Karpas-422 (cell line): ENCODE data around the gene DLK1. TPM values are rescaled to one million over a fixed set of nuclear protein-coding genes. Genes with fewer than 3 reads are reported as not detected.

Experiments
- DNase-seq: peaks from one replicate; pipeline ENCODE4 v3.0.0-alpha.2; 2015
- H2AFZ ChIP-seq: fragments of 200-600 bp; sonication (generic); 2 replicates; pipeline ENCODE4 v1.6.1; 2014; ENCODE audit warnings: antibody characterized with exemption, low read length, mixed read lengths
- H3K27ac ChIP-seq: fragments of 200-600 bp; sonication (generic); 2 replicates; pipeline ENCODE4 v1.5.1; 2014; ENCODE audit warnings: mild to moderate bottlenecking, low read length, moderate library complexity
- H3K27me3 ChIP-seq: fragments of 200-600 bp; sonication (generic); 2 replicates; pipeline ENCODE4 v1.6.1; 2014; ENCODE audit warnings: low read length, mixed read lengths
- H3K36me3 ChIP-seq: fragments of 200-600 bp; sonication (generic); 2 replicates; pipeline ENCODE4 v1.6.1; 2014; ENCODE audit warnings: low read length, mixed read lengths; ENCODE audit not compliant: insufficient read depth
- H3K4me1 ChIP-seq: fragments of 200-600 bp; sonication (generic); 2 replicates; pipeline ENCODE4 v1.6.1; 2014; ENCODE audit warnings: mild to moderate bottlenecking, low read length, mixed read lengths
- H3K4me2 ChIP-seq: fragments of 200-600 bp; sonication (generic); 2 replicates; pipeline ENCODE4 v1.6.1; 2014; ENCODE audit warnings: low read length, low read depth, mild to moderate bottlenecking; ENCODE audit not compliant: poor library complexity, severe bottlenecking
- H3K4me3 ChIP-seq: fragments of 200-600 bp; sonication (generic); 2 replicates; pipeline ENCODE4 v1.5.1; 2014; ENCODE audit warnings: mild to moderate bottlenecking, antibody characterized with exemption, low read length, mixed read lengths
- H3K79me2 ChIP-seq: fragments of 200-600 bp; sonication (generic); 2 replicates; pipeline ENCODE4 v1.6.1; 2014; ENCODE audit warnings: mild to moderate bottlenecking, low read length, mixed read lengths
- H3K9ac ChIP-seq: fragments of 200-600 bp; sonication (generic); 2 replicates; pipeline ENCODE4 v1.6.0; 2014; ENCODE audit warnings: low read length
- H3K9me2 ChIP-seq: fragments of 200-600 bp; sonication (generic), shearing (Covaris generic); replicated peaks from 2 replicates; pipeline ENCODE4 v1.6.0; 2014; ENCODE audit warnings: mild to moderate bottlenecking, low read length, moderate library complexity; ENCODE audit not compliant: insufficient read depth
- H3K9me3 ChIP-seq: fragments of 300-700, 200-600 bp; sonication (generic); 2 replicates; pipeline ENCODE4 v1.6.1; 2014; ENCODE audit warnings: low read length, mixed read lengths
- H4K20me1 ChIP-seq: fragments of 200-600 bp; sonication (generic); 2 replicates; pipeline ENCODE4 v1.6.1; 2014; ENCODE audit warnings: mild to moderate bottlenecking, antibody characterized with exemption, low read length, low read depth; ENCODE audit not compliant: insufficient read depth
- total RNA-seq: library from RNA; depleted of rRNA; stranded (reverse); fragments of >200 nt; shearing (Covaris generic); gene quantifications from 2 replicates; pipeline ENCODE4 v1.2.3, GENCODE V29; 2014; ENCODE audit warnings: low replicate concordance

The DLK1 gene
- total RNA-seq, 1 experiment from 2014 or later, result not detected

GRCh38 chr14:100690672-100691071, 36.0 kb upstream of the DLK1 start:
- no peak for DNase-seq
- H3K4me1 ChIP-seq, result no peaks in the 10 kb centered on the region
- H3K9ac ChIP-seq, result no peak overlapping the region
- H2AFZ ChIP-seq, result no peak overlapping the region
- H3K79me2 ChIP-seq, result no peaks in the 10 kb centered on the region
- no peaks in the 10 kb centered on the region for H3K9me2 ChIP-seq
- no peaks in the 10 kb centered on the region for H4K20me1 ChIP-seq
- no peak overlapping the region for H3K4me2 ChIP-seq
- no peak overlapping the region for H3K4me3 ChIP-seq
- H3K9me3 ChIP-seq, result no peaks in the 10 kb centered on the region
- H3K36me3 ChIP-seq, result no peaks in the 10 kb centered on the region
- H3K27ac ChIP-seq, result no peak overlapping the region
- H3K27me3 ChIP-seq, result no peaks in the 10 kb centered on the region

GRCh38 chr14:100691395-100692056, 35.2 kb upstream of the DLK1 start:
- Histone ChIP-seq H3K9me2 (no peaks in the 10 kb centered on the region), H3K4me3 (no peak overlapping the region), H3K4me2 (no peak overlapping the region), H4K20me1 (no peaks in the 10 kb centered on the region), H3K27me3 (no peaks in the 10 kb centered on the region), H3K36me3 (no peaks in the 10 kb centered on the region), H3K9ac (no peak overlapping the region), H2AFZ (no peak overlapping the region), H3K4me1 (no peaks in the 10 kb centered on the region), H3K79me2 (no peaks in the 10 kb centered on the region), H3K9me3 (no peaks in the 10 kb centered on the region), H3K27ac (no peak overlapping the region)
- DNase-seq, result no peak

- H2AFZ ChIP-seq, result no peak overlapping the region
- DNase-seq, result no peak
- H3K79me2 ChIP-seq, result no peaks in the 10 kb centered on the region
- no peak overlapping the region for H3K9ac ChIP-seq
- H3K4me3 ChIP-seq, result no peak overlapping the region
- H3K36me3 ChIP-seq, result no peaks in the 10 kb centered on the region
- no peaks in the 10 kb centered on the region for H3K4me1 ChIP-seq
- no peaks in the 10 kb centered on the region for H4K20me1 ChIP-seq
- H3K27me3 ChIP-seq, result no peaks in the 10 kb centered on the region
- no peaks in the 10 kb centered on the region for H3K9me2 ChIP-seq
- H3K4me2 ChIP-seq, result no peak overlapping the region
- H3K27ac ChIP-seq, result no peak overlapping the region
- H3K9me3 ChIP-seq, result no peaks in the 10 kb centered on the region
Measured at GRCh38 chr14:100692256-100692655, 34.4 kb upstream of the DLK1 start.

GRCh38 chr14:100692859-100693558, 33.7 kb upstream of the DLK1 start:
- no peaks in the 10 kb centered on the region for H4K20me1 ChIP-seq
- no peak overlapping the region for H3K27ac ChIP-seq
- no peaks in the 10 kb centered on the region for H3K36me3 ChIP-seq
- no peak overlapping the region for H2AFZ ChIP-seq
- no peaks in the 10 kb centered on the region for H3K9me3 ChIP-seq
- no peaks in the 10 kb centered on the region for H3K4me1 ChIP-seq
- DNase-seq, result no peak
- no peaks in the 10 kb centered on the region for H3K27me3 ChIP-seq
- H3K9ac ChIP-seq, result no peak overlapping the region
- H3K4me3 ChIP-seq, result no peak overlapping the region
- no peak overlapping the region for H3K4me2 ChIP-seq
- H3K79me2 ChIP-seq, result no peaks in the 10 kb centered on the region
- no peaks in the 10 kb centered on the region for H3K9me2 ChIP-seq

GRCh38 chr14:100693877-100694578, 32.7 kb upstream of the DLK1 start:
- Histone ChIP-seq H4K20me1 (no peaks in the 10 kb centered on the region), H3K9me2 (no peaks in the 10 kb centered on the region), H2AFZ (no peak overlapping the region), H3K36me3 (no peaks in the 10 kb centered on the region), H3K4me1 (no peaks in the 10 kb centered on the region), H3K27me3 (0 out of 2 replicates have a peak, but pooled peaks cover 2% of the 10 kb centered on the region), H3K79me2 (no peaks in the 10 kb centered on the region), H3K9me3 (no peaks in the 10 kb centered on the region), H3K9ac (no peak overlapping the region), H3K27ac (no peak overlapping the region), H3K4me2 (no peak overlapping the region), H3K4me3 (no peak overlapping the region)
- no peak for DNase-seq

- H3K9ac ChIP-seq, result no peak overlapping the region
- H3K27ac ChIP-seq, result no peak overlapping the region
- H2AFZ ChIP-seq, result no peak overlapping the region
- H3K9me2 ChIP-seq, result no peaks in the 10 kb centered on the region
- H3K27me3 ChIP-seq, result 0 out of 2 replicates have a peak, but pooled peaks cover 2% of the 10 kb centered on the region
- H3K36me3 ChIP-seq, result no peaks in the 10 kb centered on the region
- H3K4me1 ChIP-seq, result no peaks in the 10 kb centered on the region
- H4K20me1 ChIP-seq, result no peaks in the 10 kb centered on the region
- H3K4me3 ChIP-seq, result no peak overlapping the region
- H3K9me3 ChIP-seq, result no peaks in the 10 kb centered on the region
- no peak overlapping the region for H3K4me2 ChIP-seq
- DNase-seq, result no peak
- no peaks in the 10 kb centered on the region for H3K79me2 ChIP-seq
Measured at GRCh38 chr14:100694579-100695422, 31.9 kb upstream of the DLK1 start.

- Histone ChIP-seq H3K36me3 (no peaks in the 10 kb centered on the region), H3K27me3 (0 out of 2 replicates have a peak, but pooled peaks cover 2% of the 10 kb centered on the region), H3K4me1 (no peaks in the 10 kb centered on the region), H3K9ac (no peak overlapping the region), H2AFZ (no peak overlapping the region), H3K9me3 (no peaks in the 10 kb centered on the region), H3K4me2 (no peak overlapping the region), H4K20me1 (no peaks in the 10 kb centered on the region), H3K79me2 (no peaks in the 10 kb centered on the region), H3K27ac (no peak overlapping the region), H3K9me2 (no peaks in the 10 kb centered on the region), H3K4me3 (no peak overlapping the region)
- no peak for DNase-seq
Measured at GRCh38 chr14:100695423-100695738, 31.3 kb upstream of the DLK1 start.

- Histone ChIP-seq H3K27ac (no peak overlapping the region), H3K9ac (no peak overlapping the region), H3K9me3 (no peaks in the 10 kb centered on the region), H3K4me2 (no peak overlapping the region), H3K4me1 (no peaks in the 10 kb centered on the region), H3K36me3 (no peaks in the 10 kb centered on the region), H2AFZ (no peak overlapping the region), H3K27me3 (0 out of 2 replicates have a peak, but pooled peaks cover 2% of the 10 kb centered on the region), H3K9me2 (no peaks in the 10 kb centered on the region), H3K79me2 (no peaks in the 10 kb centered on the region), H3K4me3 (no peak overlapping the region), H4K20me1 (no peaks in the 10 kb centered on the region)
- DNase-seq, result no peak
Measured at GRCh38 chr14:100696008-100696407, 30.7 kb upstream of the DLK1 start.
